ENCODE data around the gene E2F4. TPM values are rescaled to one million over a fixed set of nuclear protein-coding genes. Genes with fewer than 3 reads are reported as not detected.
A peak's percentile ranks its signal among the peaks of the same experiment; 100 is the strongest.

Gene E2F4
- total RNA-seq, 2 donors from 2014 or later, result 71.8 to 72.8 TPM

- Histone ChIP-seq H3K9me3 (ENCODE audit: control insufficient read depth, low read length) (no peaks in the 10 kb centered on the region), H3K4me3 (ENCODE audit: low read length) (no peak overlapping the region), H3K27me3 (ENCODE audit: control insufficient read depth, insufficient read depth, low read length, poor library complexity, severe bottlenecking) (no peaks in the 10 kb centered on the region), H3K9ac (ENCODE audit: extremely low read depth, low read length, poor library complexity, severe bottlenecking) (no peak overlapping the region), H3K36me3 (ENCODE audit: control insufficient read depth, insufficient read depth, low read length) (peaks cover 9% of the 10 kb centered on the region), H3K4me1 (ENCODE audit: control insufficient read depth, insufficient read depth, low read length) (peaks cover 3% of the 10 kb centered on the region), H3K27ac (ENCODE audit: low read depth, low read length) (no peak overlapping the region)
- peaks cover under 1% of the 10 kb centered on the region for H3K36me3 Mint-ChIP-seq (ENCODE audit: low read depth)
- H3K9me3 Mint-ChIP-seq, result no peaks in the 10 kb centered on the region
- H3K4me3 Mint-ChIP-seq, result no peak overlapping the region
- 78 to 92% methylated on average over 2 to 3 of the region's 3 CpGs for WGBS, 2 experiments (ENCODE audit: insufficient coverage in 1 of 2, insufficient read length in 1 of 2)
- no peak for DNase-seq
- H3K27me3 Mint-ChIP-seq (ENCODE audit: insufficient read depth), result peaks cover 23% of the 10 kb centered on the region
- no peak overlapping the region for H3K27ac Mint-ChIP-seq
- no peak for TF ChIP-seq CTCF (conservative IDR thresholded peaks at IDR 0.05)
- peaks cover 27% of the 10 kb centered on the region for H3K4me1 Mint-ChIP-seq
These were observed 32.0 kb downstream of the E2F4 start for GRCh38 chr16:67223992-67224391.

- no peak overlapping the region for H3K27ac ChIP-seq (ENCODE audit: low read depth, low read length)
- 16 to 27% methylated on average over 12 of the region's 12 CpGs for WGBS, 2 experiments (ENCODE audit: insufficient coverage in 1 of 2, insufficient read length in 1 of 2)
These were observed 34.4 kb downstream of the E2F4 start for GRCh38 chr16:67226295-67226803.

GRCh38 chr16:67226804-67227566 lies 35.0 kb downstream of the E2F4 start, which contains the start of gene TMEM208:
Gene TMEM208 (plus strand): TSS chr16:67227130. CDS start chr16:67227219, 89 bp downstream.
- Histone ChIP-seq H3K4me1 (ENCODE audit: control insufficient read depth, insufficient read depth, low read length) (peaks cover 3% of the 10 kb centered on the region), H3K27ac (ENCODE audit: low read depth, low read length) (no peak within 1 kb of the TSS), H3K36me3 (ENCODE audit: control insufficient read depth, insufficient read depth, low read length) (peaks cover 39% of the 10 kb centered on the region), H3K9ac (ENCODE audit: extremely low read depth, low read length, poor library complexity, severe bottlenecking) (peak within 1 kb of the TSS; percentile 82), H3K4me3 (ENCODE audit: low read length) (peak within 1 kb of the TSS; percentile 99), H3K9me3 (ENCODE audit: control insufficient read depth, low read length) (no peaks in the 10 kb centered on the region), H3K27me3 (ENCODE audit: control insufficient read depth, insufficient read depth, low read length, poor library complexity, severe bottlenecking) (no peaks in the 10 kb centered on the region)
- WGBS, 2 experiments (ENCODE audit: insufficient coverage in 1 of 2, insufficient read length in 1 of 2), result 0 to 1% methylated on average over 27 to 46 of the region's 46 CpGs
- peak within 1 kb of the TSS; percentile 96 for H3K4me3 Mint-ChIP-seq
- H3K27ac Mint-ChIP-seq, result peak within 1 kb of the TSS; percentile 97
- DNase-seq, result peak; percentile 100
- peaks cover 28% of the 10 kb centered on the region for H3K36me3 Mint-ChIP-seq (ENCODE audit: low read depth)
- peaks cover 27% of the 10 kb centered on the region for H3K4me1 Mint-ChIP-seq
- peak; percentile 51 for TF ChIP-seq CTCF (conservative IDR thresholded peaks at IDR 0.05)
- H3K9me3 Mint-ChIP-seq, result no peaks in the 10 kb centered on the region
- peaks cover 9% of the 10 kb centered on the region for H3K27me3 Mint-ChIP-seq (ENCODE audit: insufficient read depth)

More at GRCh38 chr16:67226295-67226803, 34.4 kb downstream of the E2F4 start:
- H3K27ac Mint-ChIP-seq, result no peak overlapping the region
- peaks cover 33% of the 10 kb centered on the region for H3K36me3 ChIP-seq (ENCODE audit: control insufficient read depth, insufficient read depth, low read length)
- TF ChIP-seq CTCF (conservative IDR thresholded peaks at IDR 0.05), result no peak
- no peaks in the 10 kb centered on the region for H3K27me3 ChIP-seq (ENCODE audit: control insufficient read depth, insufficient read depth, low read length, poor library complexity, severe bottlenecking)
- no peak overlapping the region for H3K9ac ChIP-seq (ENCODE audit: extremely low read depth, low read length, poor library complexity, severe bottlenecking)
- no peaks in the 10 kb centered on the region for H3K9me3 ChIP-seq (ENCODE audit: control insufficient read depth, low read length)
- H3K9me3 Mint-ChIP-seq, result no peaks in the 10 kb centered on the region
- peak overlapping the region; percentile 99 for H3K4me3 ChIP-seq (ENCODE audit: low read length)
- H3K27me3 Mint-ChIP-seq (ENCODE audit: insufficient read depth), result peaks cover 9% of the 10 kb centered on the region
- peaks cover 3% of the 10 kb centered on the region for H3K4me1 ChIP-seq (ENCODE audit: control insufficient read depth, insufficient read depth, low read length)
- H3K36me3 Mint-ChIP-seq (ENCODE audit: low read depth), result peaks cover 23% of the 10 kb centered on the region
- no peak for DNase-seq
- peaks cover 27% of the 10 kb centered on the region for H3K4me1 Mint-ChIP-seq
- H3K4me3 Mint-ChIP-seq, result peak overlapping the region; percentile 96

Data from endodermal cell (in vitro differentiated cells).